GM12801 (cell line): Measurements from ENCODE around the gene RNF43.

Experiments
- CTCF ChIP-seq: IDR thresholded peaks from one replicate; pipeline ENCODE4 v1.5.1; 2011; ENCODE audit warnings: control low read depth; ENCODE audit not compliant: insufficient read length; ENCODE audit errors: extremely low read depth

RNF43 gene

DNA sequence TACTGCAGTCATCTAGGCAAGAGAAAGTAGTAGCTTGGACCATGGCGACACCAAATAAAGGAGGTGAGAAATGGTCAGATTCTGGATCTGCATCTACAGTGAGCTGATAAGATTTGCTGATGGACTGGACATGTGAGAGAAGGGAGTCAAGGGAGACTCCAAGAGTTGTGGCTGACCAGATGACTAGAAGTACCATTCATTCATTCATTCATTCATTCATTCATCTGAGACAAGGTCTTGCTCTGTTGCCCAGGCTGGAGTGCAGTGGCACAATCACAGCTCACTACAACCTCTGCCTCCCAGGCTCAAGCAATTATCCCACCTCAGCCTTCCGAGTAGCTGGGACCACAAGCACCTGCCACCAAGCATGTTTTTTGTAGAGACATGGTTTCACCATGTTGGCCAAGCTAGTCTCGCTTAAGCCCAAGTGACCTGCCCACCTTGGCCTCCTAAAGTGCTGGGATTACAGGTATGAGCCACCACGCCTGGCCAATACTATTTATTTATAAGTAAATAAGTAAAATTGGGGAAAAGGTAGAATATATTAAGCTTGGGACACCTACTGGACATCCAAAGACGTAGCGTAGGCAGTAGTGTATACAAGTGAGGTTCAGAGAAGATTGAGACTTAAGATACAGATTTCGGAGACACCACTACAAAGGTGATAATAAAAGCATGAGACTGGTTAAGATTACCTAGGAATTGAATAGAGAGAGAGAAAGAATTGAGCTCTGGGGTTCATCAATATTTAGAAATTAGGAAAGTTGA, 15.7 kb upstream of the RNF43 start:
- no peak for TF ChIP-seq CTCF

DNA sequence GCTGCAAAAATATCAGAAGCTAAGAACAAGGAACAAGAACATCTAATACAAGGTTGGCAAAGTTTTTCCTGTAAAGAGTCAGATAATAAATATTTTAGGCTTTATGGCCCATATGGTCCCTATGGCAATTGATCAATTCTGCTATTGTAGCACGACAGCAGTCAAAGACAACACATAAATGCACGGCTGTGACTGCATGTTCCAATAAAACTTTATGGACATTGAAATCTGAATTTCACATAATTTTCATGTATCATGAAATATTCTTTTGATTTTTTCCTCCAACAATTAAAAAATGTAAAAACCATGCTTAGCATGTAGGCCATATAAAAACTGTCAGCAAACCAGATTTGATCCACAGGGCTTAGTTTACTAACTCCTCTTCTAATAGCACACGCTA, 10.5 kb upstream of the RNF43 start:
- TF ChIP-seq CTCF = no peak

DNA sequence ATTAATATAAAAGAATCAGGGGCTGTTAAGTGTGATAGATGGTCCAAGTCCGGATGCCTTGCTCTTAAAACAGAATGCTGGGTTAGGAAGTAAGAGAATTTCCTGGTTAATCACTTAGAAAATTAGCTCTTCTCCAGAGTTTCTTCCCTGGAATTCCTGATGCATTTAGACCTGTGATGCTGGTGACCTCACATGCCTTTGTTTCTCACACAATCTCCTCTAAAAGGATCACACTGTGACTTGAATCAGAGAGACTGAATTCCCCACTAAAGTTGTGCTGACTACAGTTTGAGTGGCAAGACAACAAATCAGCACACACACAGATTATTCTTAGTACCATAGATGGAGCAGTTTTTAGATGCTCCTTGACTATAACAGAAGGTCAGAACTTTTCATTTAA, 4.4 kb upstream of the RNF43 start:
- TF ChIP-seq CTCF = no peak

GRCh38 chr17:58420827-58421226, 3.5 kb upstream of the RNF43 start:
- TF ChIP-seq CTCF = no peak

DNA sequence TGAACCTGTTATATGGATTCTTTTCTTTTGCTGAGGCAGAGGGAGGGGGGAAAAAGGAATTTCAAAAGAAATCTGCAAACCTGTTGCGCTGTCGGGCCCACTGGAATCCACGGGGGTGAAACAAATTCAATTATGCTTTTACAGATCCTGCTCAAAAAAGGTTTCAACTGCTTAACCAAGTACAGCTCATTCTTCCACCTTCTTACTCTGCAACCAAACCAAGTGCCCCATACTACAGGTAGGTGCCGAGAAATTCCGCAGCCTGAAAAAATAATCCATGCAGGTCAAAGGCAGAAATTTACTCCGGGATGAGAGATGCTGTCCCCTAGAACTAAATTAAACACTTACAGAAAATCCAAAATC, 416 bp downstream of the RNF43 start:
- TF ChIP-seq CTCF = no peak

GRCh38 chr17:58416396-58416795, 938 bp downstream of the RNF43 start:
- TF ChIP-seq CTCF = no peak

DNA sequence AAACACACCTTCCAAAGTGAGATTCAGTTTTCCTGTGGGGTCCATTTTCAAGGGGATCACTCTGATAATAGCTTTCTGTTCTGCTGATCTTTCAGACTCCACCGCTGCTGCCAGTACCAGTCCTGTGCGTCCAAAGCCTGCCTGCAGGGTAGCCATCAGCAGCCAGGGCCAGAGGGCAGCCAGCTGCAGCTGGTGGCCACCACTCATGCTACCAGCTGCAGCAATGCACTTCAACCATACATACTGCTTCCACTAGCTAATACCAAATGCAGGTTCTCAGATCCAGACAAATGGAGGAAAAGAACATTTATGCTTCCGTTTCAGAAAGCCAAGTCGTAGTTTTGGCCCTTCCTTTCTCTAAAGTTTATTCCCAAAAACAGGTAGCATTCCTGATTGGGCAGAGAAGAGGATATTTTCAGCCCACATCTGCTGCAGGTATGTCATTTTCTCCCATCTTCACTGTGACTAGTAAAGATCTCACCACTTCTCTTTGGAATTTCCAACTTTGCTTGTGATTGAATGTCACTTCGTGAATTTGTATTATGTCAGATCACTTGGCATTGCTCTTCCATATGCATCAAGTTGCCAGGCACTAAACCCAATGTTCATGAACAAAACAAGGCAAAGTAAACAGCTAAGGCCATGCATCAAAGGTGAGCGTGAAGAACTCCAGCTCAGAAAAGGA, 1.8 kb downstream of the RNF43 start:
- TF ChIP-seq CTCF = no peak
